ENCODE measurements around the gene ENTREP1.

- TF ChIP-seq CTCF (IDR thresholded peaks at IDR 0.05), result no peak
- no peak for TF ChIP-seq EZH2 (IDR thresholded peaks at IDR 0.05; ENCODE audit: borderline replicate concordance, insufficient read depth, low read depth, low read length, poor library complexity, severe bottlenecking)
Observed at GRCh38 chr9:69400470-69400869, 75.5 kb downstream of the ENTREP1 start.
